ENCODE measurements around the gene TBC1D2B. TPM values are rescaled to one million over a fixed set of nuclear protein-coding genes. Genes with fewer than 3 reads are reported as not detected.

The TBC1D2B gene
- polyA plus RNA-seq, 4 donors = 7.6 to 44.4 (median 11.9) TPM

GRCh38 chr15:78082106-78082742 is 4.7 kb upstream of the TBC1D2B start:
- Histone ChIP-seq H3K27ac (ENCODE audit: low read depth in 1 of 3, low read length in 2 of 3) (peak overlapping the region in 2 of 3 donors; percentile 49 to 51), H3K36me3 (ENCODE audit: control insufficient read depth in 3 of 3, insufficient read depth in 2 of 3, low read depth in 1 of 3, low read length in 3 of 3) (no peaks in the 10 kb centered on the region), H3K27me3 (ENCODE audit: control insufficient read depth in 3 of 3, insufficient read depth in 3 of 3, low read length in 3 of 3) (no peaks in the 10 kb centered on the region), H3K4me1 (ENCODE audit: control insufficient read depth in 3 of 3, insufficient read depth in 2 of 3, low read depth in 1 of 3, low read length in 2 of 3) (peaks cover 0 to 35% (median 0%) of the 10 kb centered on the region in 3 donors), H3K9me3 (ENCODE audit: control insufficient read depth in 2 of 2, insufficient read depth in 1 of 2, low read depth in 1 of 2, low read length in 1 of 2) (no peaks in the 10 kb centered on the region), H3K4me3 (ENCODE audit: low read depth in 1 of 3, low read length in 3 of 3) (no peak overlapping the region)
- 61 to 72% (median 61%) methylated on average over 5 of the region's 5 CpGs for WGBS, 3 donors
- DNase-seq (no peak), FAIRE-seq (no peak)

- Histone ChIP-seq H3K27me3 (ENCODE audit: control insufficient read depth in 3 of 3, insufficient read depth in 3 of 3, low read length in 3 of 3) (no peaks in the 10 kb centered on the region), H3K4me1 (ENCODE audit: control insufficient read depth in 3 of 3, insufficient read depth in 2 of 3, low read depth in 1 of 3, low read length in 2 of 3) (peaks cover 0 to 47% (median 5%) of the 10 kb centered on the region in 3 donors), H3K36me3 (ENCODE audit: control insufficient read depth in 3 of 3, insufficient read depth in 2 of 3, low read depth in 1 of 3, low read length in 3 of 3) (peaks cover 0 to 4% (median 0%) of the 10 kb centered on the region in 3 donors), H3K27ac (ENCODE audit: low read depth in 1 of 3, low read length in 2 of 3) (peak overlapping the region in 1 of 3 donors; percentile 16), H3K9me3 (ENCODE audit: control insufficient read depth in 2 of 2, insufficient read depth in 1 of 2, low read depth in 1 of 2, low read length in 1 of 2) (no peaks in the 10 kb centered on the region), H3K4me3 (ENCODE audit: low read depth in 1 of 3, low read length in 3 of 3) (no peak overlapping the region)
- FAIRE-seq (no peak), DNase-seq (no peak)
- 88 to 94% (median 90%) methylated on average over 7 to 8 of the region's 8 CpGs for WGBS, 3 donors
Measured at GRCh38 chr15:78080088-78080460, 2.6 kb upstream of the TBC1D2B start.

GRCh38 chr15:78079298-78080087 is 2.0 kb upstream of the TBC1D2B start:
- H3K4me3 ChIP-seq (ENCODE audit: low read depth in 1 of 3, low read length in 3 of 3) = no peak overlapping the region
- H3K27me3 ChIP-seq (ENCODE audit: control insufficient read depth in 3 of 3, insufficient read depth in 3 of 3, low read length in 3 of 3) = no peaks in the 10 kb centered on the region
- WGBS, 3 donors = 88 to 93% (median 88%) methylated on average over 11 of the region's 11 CpGs
- peaks cover 0 to 4% (median 0%) of the 10 kb centered on the region in 3 donors for H3K36me3 ChIP-seq (ENCODE audit: control insufficient read depth in 3 of 3, insufficient read depth in 2 of 3, low read depth in 1 of 3, low read length in 3 of 3)
- H3K27ac ChIP-seq (ENCODE audit: low read depth in 1 of 3, low read length in 2 of 3) = peak overlapping the region in 1 of 3 donors; percentile 16
- H3K4me1 ChIP-seq (ENCODE audit: control insufficient read depth in 3 of 3, insufficient read depth in 2 of 3, low read depth in 1 of 3, low read length in 2 of 3) = peaks cover 0 to 46% (median 5%) of the 10 kb centered on the region in 3 donors
- H3K9me3 ChIP-seq (ENCODE audit: control insufficient read depth in 2 of 2, insufficient read depth in 1 of 2, low read depth in 1 of 2, low read length in 1 of 2) = no peaks in the 10 kb centered on the region
- no peak for FAIRE-seq
- DNase-seq = peak in 1 of 2 donors; percentile 45

- WGBS, 3 donors = 8 to 15% (median 13%) methylated on average over 7 of the region's 7 CpGs
- Histone ChIP-seq H3K27ac (ENCODE audit: low read depth in 1 of 3, low read length in 2 of 3) (peak overlapping the region; percentile 25 to 88 (median 60)), H3K36me3 (ENCODE audit: control insufficient read depth in 3 of 3, insufficient read depth in 2 of 3, low read depth in 1 of 3, low read length in 3 of 3) (peaks cover 0 to 8% (median 0%) of the 10 kb centered on the region in 3 donors), H3K4me3 (ENCODE audit: low read depth in 1 of 3, low read length in 3 of 3) (peak overlapping the region; percentile 53 to 94 (median 93)), H3K9me3 (ENCODE audit: control insufficient read depth in 2 of 2, insufficient read depth in 1 of 2, low read depth in 1 of 2, low read length in 1 of 2) (no peaks in the 10 kb centered on the region), H3K27me3 (ENCODE audit: control insufficient read depth in 3 of 3, insufficient read depth in 3 of 3, low read length in 3 of 3) (no peaks in the 10 kb centered on the region), H3K4me1 (ENCODE audit: control insufficient read depth in 3 of 3, insufficient read depth in 2 of 3, low read depth in 1 of 3, low read length in 2 of 3) (peaks cover 0 to 46% (median 5%) of the 10 kb centered on the region in 3 donors)
- no peak for DNase-seq
- FAIRE-seq = no peak
Measured at GRCh38 chr15:78077871-78078210, 330 bp upstream of the TBC1D2B start.

GRCh38 chr15:78076231-78077052 is 1.1 kb downstream of the TBC1D2B start:
- Histone ChIP-seq H3K4me1 (ENCODE audit: control insufficient read depth in 3 of 3, insufficient read depth in 2 of 3, low read depth in 1 of 3, low read length in 2 of 3) (peaks cover 3 to 49% (median 12%) of the 10 kb centered on the region in 3 donors), H3K4me3 (ENCODE audit: low read depth in 1 of 3, low read length in 3 of 3) (peak overlapping the region; percentile 93 to 94 (median 93)), H3K27ac (ENCODE audit: low read depth in 1 of 3, low read length in 2 of 3) (peak overlapping the region; percentile 88 to 94 (median 92)), H3K9me3 (ENCODE audit: control insufficient read depth in 2 of 2, insufficient read depth in 1 of 2, low read depth in 1 of 2, low read length in 1 of 2) (no peaks in the 10 kb centered on the region), H3K27me3 (ENCODE audit: control insufficient read depth in 3 of 3, insufficient read depth in 3 of 3, low read length in 3 of 3) (no peaks in the 10 kb centered on the region), H3K36me3 (ENCODE audit: control insufficient read depth in 3 of 3, insufficient read depth in 2 of 3, low read depth in 1 of 3, low read length in 3 of 3) (peaks cover 0 to 8% (median 0%) of the 10 kb centered on the region in 3 donors)
- DNase-seq (no peak), FAIRE-seq (no peak)
- WGBS, 3 donors = 21 to 32% (median 27%) methylated on average over 17 of the region's 17 CpGs

- H3K36me3 ChIP-seq (ENCODE audit: control insufficient read depth in 3 of 3, insufficient read depth in 2 of 3, low read depth in 1 of 3, low read length in 3 of 3) = peaks cover 0 to 8% (median 0%) of the 10 kb centered on the region in 3 donors
- FAIRE-seq = no peak
- peak; percentile 75 to 85 for DNase-seq
- H3K9me3 ChIP-seq (ENCODE audit: control insufficient read depth in 2 of 2, insufficient read depth in 1 of 2, low read depth in 1 of 2, low read length in 1 of 2) = no peaks in the 10 kb centered on the region
- peak overlapping the region; percentile 88 to 94 (median 92) for H3K27ac ChIP-seq (ENCODE audit: low read depth in 1 of 3, low read length in 2 of 3)
- 21 to 38% (median 25%) methylated on average over 7 of the region's 7 CpGs for WGBS, 3 donors
- no peaks in the 10 kb centered on the region for H3K27me3 ChIP-seq (ENCODE audit: control insufficient read depth in 3 of 3, insufficient read depth in 3 of 3, low read length in 3 of 3)
- H3K4me1 ChIP-seq (ENCODE audit: control insufficient read depth in 3 of 3, insufficient read depth in 2 of 3, low read depth in 1 of 3, low read length in 2 of 3) = peaks cover 3 to 54% (median 14%) of the 10 kb centered on the region in 3 donors
- H3K4me3 ChIP-seq (ENCODE audit: low read depth in 1 of 3, low read length in 3 of 3) = peak overlapping the region in 2 of 3 donors; percentile 93
Measured at GRCh38 chr15:78075490-78076230, 1.9 kb downstream of the TBC1D2B start.

GRCh38 chr15:78073046-78073787 is 4.3 kb downstream of the TBC1D2B start:
- Histone ChIP-seq H3K36me3 (ENCODE audit: control insufficient read depth in 3 of 3, insufficient read depth in 2 of 3, low read depth in 1 of 3, low read length in 3 of 3) (peaks cover 0 to 8% (median 0%) of the 10 kb centered on the region in 3 donors), H3K27me3 (ENCODE audit: control insufficient read depth in 3 of 3, insufficient read depth in 3 of 3, low read length in 3 of 3) (no peaks in the 10 kb centered on the region), H3K4me3 (ENCODE audit: low read depth in 1 of 3, low read length in 3 of 3) (no peak overlapping the region), H3K4me1 (ENCODE audit: control insufficient read depth in 3 of 3, insufficient read depth in 2 of 3, low read depth in 1 of 3, low read length in 2 of 3) (peaks cover 8 to 58% (median 33%) of the 10 kb centered on the region in 3 donors), H3K9me3 (ENCODE audit: control insufficient read depth in 2 of 2, insufficient read depth in 1 of 2, low read depth in 1 of 2, low read length in 1 of 2) (no peaks in the 10 kb centered on the region), H3K27ac (ENCODE audit: low read depth in 1 of 3, low read length in 2 of 3) (peak overlapping the region in 2 of 3 donors; percentile 81 to 93)
- WGBS, 3 donors = 70 to 77% (median 76%) methylated on average over 5 of the region's 5 CpGs
- DNase-seq (no peak), FAIRE-seq (no peak)

Data from small intestine (tissue), 7 donors.